Measurements from ENCODE around the gene F7. TPM values are rescaled to one million over a fixed set of nuclear protein-coding genes. Genes with fewer than 3 reads are reported as not detected.

F7 gene
- total RNA-seq, 4 donors from 2014 or later = 0.12 to 0.54 TPM; not detected in 2

DNA sequence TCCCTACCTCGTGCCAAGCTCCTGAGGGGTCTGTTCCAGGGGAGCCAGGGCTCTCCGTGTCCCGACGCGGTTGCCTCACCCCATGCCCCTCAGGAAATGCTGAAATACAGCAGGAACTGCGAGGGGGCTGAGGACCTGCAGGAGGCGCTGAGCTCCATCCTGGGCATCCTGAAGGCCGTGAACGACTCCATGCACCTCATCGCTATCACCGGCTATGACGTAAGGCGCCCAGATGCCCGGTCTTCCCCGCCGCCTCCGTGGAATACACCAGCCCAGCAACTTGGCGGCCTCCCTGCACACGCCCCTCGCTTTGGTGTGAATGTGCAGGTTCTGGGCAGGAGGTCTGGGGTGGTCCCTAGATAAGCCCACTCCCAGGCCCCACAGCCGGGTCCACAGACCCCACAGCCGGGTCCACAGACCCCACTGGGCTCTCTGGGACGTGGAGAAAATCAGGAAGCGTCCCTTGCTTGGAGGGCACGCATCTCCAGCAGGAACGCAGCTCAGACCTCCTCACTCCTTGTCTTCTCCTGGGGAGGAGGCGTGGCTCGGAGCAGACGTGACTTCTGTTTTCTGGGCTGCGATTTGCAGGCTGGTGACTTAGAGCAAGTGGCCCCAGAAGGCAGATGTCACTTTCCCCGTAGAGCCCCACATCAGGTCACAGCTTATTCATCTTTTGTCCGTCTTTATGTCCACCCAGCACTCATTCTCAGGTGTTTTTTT is 19.4 kb upstream of the F7 start:
- Histone ChIP-seq H3K27ac (no peak overlapping the region), H3K9me3 (no peaks in the 10 kb centered on the region), H3K4me3 (no peak overlapping the region), H3K27me3 (peaks cover 30% of the 10 kb centered on the region), H3K4me1 (peaks cover 0 to 4% (median 0%) of the 10 kb centered on the region in 3 donors), H3K36me3 (peaks cover 0 to 20% of the 10 kb centered on the region in 2 donors)
- TF ChIP-seq POLR2AphosphoS5 (IDR thresholded peaks at IDR 0.05) (no peak), EP300 (IDR thresholded peaks at IDR 0.05) (no peak), POLR2A (IDR thresholded peaks at IDR 0.05) (no peak)
- TF ChIP-seq, protein P1, sequence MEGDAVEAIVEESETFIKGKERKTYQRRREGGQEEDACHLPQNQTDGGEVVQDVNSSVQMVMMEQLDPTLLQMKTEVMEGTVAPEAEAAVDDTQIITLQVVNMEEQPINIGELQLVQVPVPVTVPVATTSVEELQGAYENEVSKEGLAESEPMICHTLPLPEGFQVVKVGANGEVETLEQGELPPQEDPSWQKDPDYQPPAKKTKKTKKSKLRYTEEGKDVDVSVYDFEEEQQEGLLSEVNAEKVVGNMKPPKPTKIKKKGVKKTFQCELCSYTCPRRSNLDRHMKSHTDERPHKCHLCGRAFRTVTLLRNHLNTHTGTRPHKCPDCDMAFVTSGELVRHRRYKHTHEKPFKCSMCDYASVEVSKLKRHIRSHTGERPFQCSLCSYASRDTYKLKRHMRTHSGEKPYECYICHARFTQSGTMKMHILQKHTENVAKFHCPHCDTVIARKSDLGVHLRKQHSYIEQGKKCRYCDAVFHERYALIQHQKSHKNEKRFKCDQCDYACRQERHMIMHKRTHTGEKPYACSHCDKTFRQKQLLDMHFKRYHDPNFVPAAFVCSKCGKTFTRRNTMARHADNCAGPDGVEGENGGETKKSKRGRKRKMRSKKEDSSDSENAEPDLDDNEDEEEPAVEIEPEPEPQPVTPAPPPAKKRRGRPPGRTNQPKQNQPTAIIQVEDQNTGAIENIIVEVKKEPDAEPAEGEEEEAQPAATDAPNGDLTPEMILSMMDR (IDR thresholded peaks at IDR 0.05) = no peak
- no peak for ATAC-seq
- 67 to 85% methylated on average over 6 of the region's 32 CpGs for WGBS, 2 donors (ENCODE audit: low coverage in 1 of 2)

DNA sequence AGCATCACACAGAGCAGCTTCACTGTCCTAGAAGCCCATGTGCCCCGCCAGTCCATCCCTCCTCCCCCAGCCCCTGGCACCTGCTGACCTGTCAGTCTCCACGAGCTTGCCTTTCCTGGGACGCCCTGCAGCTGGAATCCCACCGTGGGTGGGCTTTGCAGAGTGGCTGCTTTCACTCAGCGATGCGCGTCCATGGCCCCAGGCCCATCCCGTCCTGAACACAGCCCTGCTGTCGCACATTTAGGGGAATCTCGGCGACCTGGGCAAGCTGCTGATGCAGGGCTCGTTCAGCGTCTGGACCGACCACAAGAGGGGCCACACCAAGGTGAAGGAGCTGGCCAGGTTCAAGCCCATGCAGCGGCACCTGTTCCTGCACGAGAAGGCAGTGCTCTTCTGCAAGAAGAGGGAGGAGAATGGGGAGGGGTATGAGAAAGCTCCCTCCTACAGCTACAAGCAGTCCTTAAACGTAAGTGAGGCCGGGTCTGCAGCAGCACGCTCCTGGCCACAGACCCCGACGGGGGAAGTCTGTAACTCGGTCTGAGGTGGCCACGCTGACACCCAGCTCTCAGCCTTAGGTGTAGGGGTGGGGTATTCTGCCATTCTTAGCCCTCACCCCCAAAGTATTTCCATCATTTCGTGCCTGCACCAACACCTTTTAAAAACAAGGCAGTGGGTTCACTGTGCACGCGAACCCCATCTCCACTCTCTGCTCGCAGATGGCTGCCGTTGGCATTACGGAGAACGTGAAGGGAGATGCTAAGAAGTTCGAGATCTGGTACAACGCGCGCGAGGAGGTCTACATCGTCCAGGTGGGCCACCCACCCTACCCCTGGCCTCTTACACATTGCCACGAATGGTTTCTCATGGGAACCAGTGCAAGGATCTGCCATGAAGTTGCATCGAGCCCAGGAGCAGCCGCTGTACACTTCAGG is 18.3 kb upstream of the F7 start:
- Histone ChIP-seq H3K27me3 (peaks cover 30% of the 10 kb centered on the region), H3K27ac (no peak overlapping the region), H3K36me3 (peaks cover 0 to 20% of the 10 kb centered on the region in 2 donors), H3K4me1 (peaks cover 0 to 4% (median 0%) of the 10 kb centered on the region in 3 donors), H3K4me3 (no peak overlapping the region), H3K9me3 (no peaks in the 10 kb centered on the region)
- 88 to 96% methylated on average over 9 to 18 of the region's 39 CpGs for WGBS, 2 donors (ENCODE audit: low coverage in 1 of 2)
- TF ChIP-seq POLR2AphosphoS5 (IDR thresholded peaks at IDR 0.05) = no peak
- TF ChIP-seq EP300 (IDR thresholded peaks at IDR 0.05) = no peak
- TF ChIP-seq, protein P1 (IDR thresholded peaks at IDR 0.05) = no peak
- TF ChIP-seq POLR2A (IDR thresholded peaks at IDR 0.05) = no peak
- no peak for ATAC-seq

DNA sequence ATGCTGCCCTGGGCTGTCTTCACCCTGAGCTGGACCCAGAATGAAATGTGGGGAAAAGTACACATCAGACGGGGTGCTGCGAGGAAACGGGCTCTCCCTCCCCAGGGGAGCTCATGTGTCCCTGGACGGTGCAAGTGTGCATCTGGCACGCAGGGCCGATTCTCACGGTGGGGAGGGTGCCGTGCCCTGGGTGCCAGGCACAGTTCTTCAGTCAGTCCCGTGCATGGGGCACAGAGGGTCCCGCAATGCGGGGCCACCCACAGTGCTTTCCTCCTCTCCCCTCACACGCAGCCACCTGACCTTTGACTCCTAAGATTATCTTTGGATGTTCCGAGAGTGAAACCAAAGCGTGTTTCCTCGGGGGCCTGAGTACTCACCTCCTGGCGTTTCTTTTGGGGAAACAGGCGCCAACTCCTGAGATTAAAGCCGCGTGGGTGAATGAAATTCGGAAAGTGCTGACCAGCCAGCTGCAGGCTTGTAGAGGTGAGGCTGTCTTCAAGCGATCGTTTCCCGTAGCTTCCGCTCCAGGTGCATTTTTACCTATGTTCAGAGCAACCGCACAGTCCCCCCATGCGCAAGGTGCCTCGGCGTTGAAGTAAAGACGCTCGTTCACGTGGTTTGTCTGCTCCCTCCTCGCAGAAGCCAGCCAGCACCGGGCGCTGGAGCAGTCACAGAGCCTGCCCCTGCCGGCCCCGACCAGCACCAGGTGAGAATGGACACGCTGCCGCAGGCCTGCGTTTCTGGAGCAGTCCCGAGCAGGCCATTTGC is 17.5 kb upstream of the F7 start:
- TF ChIP-seq POLR2A (IDR thresholded peaks at IDR 0.05) = no peak
- TF ChIP-seq EP300 (IDR thresholded peaks at IDR 0.05) = no peak
- no peak for TF ChIP-seq POLR2AphosphoS5 (IDR thresholded peaks at IDR 0.05)
- TF ChIP-seq, protein P1 (IDR thresholded peaks at IDR 0.05) = no peak
- Histone ChIP-seq H3K27me3 (peaks cover 30% of the 10 kb centered on the region), H3K36me3 (peaks cover 0 to 20% of the 10 kb centered on the region in 2 donors), H3K4me1 (peaks cover 0 to 4% (median 0%) of the 10 kb centered on the region in 3 donors), H3K4me3 (no peak overlapping the region), H3K9me3 (no peaks in the 10 kb centered on the region), H3K27ac (no peak overlapping the region)
- 40 to 100% methylated on average over 1 to 3 of the region's 40 CpGs for WGBS, 2 donors (ENCODE audit: low coverage in 1 of 2)
- ATAC-seq = no peak

DNA sequence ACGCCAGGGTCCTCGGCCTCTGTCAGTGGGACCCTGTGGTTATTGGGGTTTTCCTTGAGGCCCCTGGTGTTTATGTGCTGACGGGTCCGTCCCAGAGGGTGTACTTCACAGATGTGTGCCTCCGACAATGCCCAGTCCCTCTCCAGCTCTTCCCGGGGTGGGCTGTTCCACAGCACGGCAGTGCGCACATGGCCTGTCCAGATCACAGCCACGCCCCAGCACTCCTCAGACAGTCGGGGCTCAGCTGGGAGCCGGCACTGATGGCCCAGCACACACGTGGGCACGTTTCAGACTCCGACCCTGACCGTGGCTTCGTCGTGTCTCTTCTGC is 16.9 kb upstream of the F7 start:
- H3K4me3 ChIP-seq = no peak overlapping the region
- 66% methylated on average over 9 of the region's 17 CpGs; no CpG with 5 or more reads in 1 of the 2 donors for WGBS, 2 donors (ENCODE audit: low coverage in 1 of 2)
- TF ChIP-seq POLR2AphosphoS5 (IDR thresholded peaks at IDR 0.05) (no peak), EP300 (IDR thresholded peaks at IDR 0.05) (no peak), POLR2A (IDR thresholded peaks at IDR 0.05) (no peak)
- TF ChIP-seq, protein P1 (IDR thresholded peaks at IDR 0.05) = no peak
- ATAC-seq = no peak
- peaks cover 30% of the 10 kb centered on the region for H3K27me3 ChIP-seq
- peaks cover 0 to 20% of the 10 kb centered on the region in 2 donors for H3K36me3 ChIP-seq
- no peaks in the 10 kb centered on the region for H3K9me3 ChIP-seq
- peaks cover 0 to 4% (median 0%) of the 10 kb centered on the region in 3 donors for H3K4me1 ChIP-seq
- H3K27ac ChIP-seq = no peak overlapping the region
